HCT116 (cell line): ENCODE results near the gene IFNL3. TPM values are rescaled to one million over a fixed set of nuclear protein-coding genes. Genes with fewer than 3 reads are reported as not detected.

ENCODE experiments used
- ATAC-seq: fragments of 200-7000 bp; cut with Tn5 transposase; 2 replicates; pipeline ENCODE4 v1.9.1; 2020; ENCODE audit warnings: mild to moderate bottlenecking, moderate library complexity
- BruUV-seq: library from RNA; stranded (reverse); fragments of 400-500 nt; replicated peaks from 2 replicates; lab custom pipeline; 2021; lab: Mats Ljungman, UMichigan
- CTCF ChIA-PET: fragments of 300-600 bp; sonication (Branson Sonifier 250); formaldehyde crosslinking; loops from one replicate; lab custom pipeline; 2021; ENCODE audit warnings: antibody characterized with exemption; lab: Charles Lee
- POLR2A ChIA-PET: fragments of 300-600, 350-600 bp; sonication (Branson Sonifier 250); formaldehyde crosslinking; loops from one replicate; lab custom pipeline; 2021; ENCODE audit warnings: antibody characterized with exemption; lab: Charles Lee
- RAD21 ChIA-PET, 2 experiments: fragments of 300-600 bp; sonication (Branson Sonifier 250); formaldehyde crosslinking; loops; one replicate each; lab custom pipeline; 2023; ENCODE audit warnings: low total read pairs in 2 of 2; ENCODE audit not compliant: uncharacterized antibody in 2 of 2, unreplicated experiment in 2 of 2, low non-redundant PET in 1 of 2; lab: Charles Lee
- DNase-seq: peaks from one replicate; pipeline ENCODE4 v3.0.0-alpha.2; 2010; ENCODE audit warnings: low read depth, low spot score
- H2AFZ ChIP-seq: fragments of 200-600 bp; shearing (Covaris generic), sonication (generic); 2 replicates; pipeline ENCODE4 v1.6.1; 2017; ENCODE audit warnings: low read depth, mixed run types, mixed read lengths, antibody characterized with exemption, low read length; ENCODE audit not compliant: poor library complexity, severe bottlenecking
- H3K27ac ChIP-seq: 2 replicates; pipeline ENCODE4 v1.5.1; 2012; ENCODE audit warnings: low read depth, low read length
- H3K27me3 ChIP-seq: fragments of 200-600 bp; sonication (generic); 2 replicates; pipeline ENCODE4 v1.6.1; 2016; ENCODE audit warnings: mixed run types, low read length, mixed read lengths; ENCODE audit not compliant: insufficient read depth
- H3K36me3 ChIP-seq, 2 experiments: fragments of 200-500 bp in 1 of 2; fragments of 200-600 bp in 1 of 2; sonication (Bioruptor generic) in 1 of 2; sonication (generic) in 1 of 2; 2 replicates each; pipeline versions ENCODE4 v1.5.1 to v1.6.1; 2014 to 2016; ENCODE audit warnings: low read length in 2 of 2, inconsistent platforms in 1 of 2, mixed read lengths in 1 of 2, mixed run types in 1 of 2; ENCODE audit not compliant: insufficient read depth in 2 of 2, control insufficient read depth in 1 of 2
- H3K4me1 ChIP-seq, 2 experiments: fragments of 200-600 bp in 1 of 2; sonication (generic) in 1 of 2; 2 replicates each; pipeline versions ENCODE4 v1.5.1 to v1.6.1; 2012 to 2017; ENCODE audit warnings: low read length in 2 of 2, inconsistent platforms in 1 of 2, mild to moderate bottlenecking in 1 of 2, mixed read lengths in 1 of 2, mixed run types in 1 of 2, moderate library complexity in 1 of 2; ENCODE audit not compliant: insufficient read depth in 2 of 2, control insufficient read depth in 1 of 2
- H3K4me2 ChIP-seq: fragments of 200-600 bp; sonication (generic); 2 replicates; pipeline ENCODE4 v1.6.1; 2017; ENCODE audit warnings: mixed run types, low read length, mixed read lengths
- H3K4me3 ChIP-seq, 2 experiments: fragments of 200-600 bp in 1 of 2; sonication (generic) in 1 of 2; replicated peaks in 1 of 2; 2 replicates each; pipeline ENCODE4 v1.5.1; 2011 to 2016; ENCODE audit warnings: low read length in 2 of 2, control low read depth in 1 of 2, low read depth in 1 of 2, mild to moderate bottlenecking in 1 of 2, mixed read lengths in 1 of 2, mixed run types in 1 of 2
- H3K79me2 ChIP-seq: fragments of 200-600 bp; sonication (generic); 2 replicates; pipeline ENCODE4 v1.6.1; 2017; ENCODE audit warnings: mild to moderate bottlenecking, mixed run types, low read length, moderate library complexity, mixed read lengths; ENCODE audit not compliant: insufficient read depth
- H3K9ac ChIP-seq: fragments of 200-600 bp; sonication (generic); 2 replicates; pipeline ENCODE4 v1.6.1; 2016; ENCODE audit warnings: low read length, mixed read lengths
- H3K9me2 ChIP-seq: fragments of 200-600 bp; sonication (generic), shearing (Covaris generic); 2 replicates; pipeline ENCODE4 v1.6.1; 2017; ENCODE audit warnings: mixed run types, mild to moderate bottlenecking, moderate library complexity; ENCODE audit not compliant: insufficient read depth
- H3K9me3 ChIP-seq, 2 experiments: fragments of 200-500 bp in 1 of 2; fragments of 200-600 bp in 1 of 2; sonication (Bioruptor generic) in 1 of 2; sonication (generic) in 1 of 2; 2 replicates each; pipeline ENCODE4 v1.6.1; 2014 to 2017; ENCODE audit warnings: low read length in 2 of 2, mixed read lengths in 2 of 2, inconsistent platforms in 1 of 2, low read depth in 1 of 2, mild to moderate bottlenecking in 1 of 2, mixed run types in 1 of 2, moderate library complexity in 1 of 2; ENCODE audit not compliant: control insufficient read depth in 1 of 2, insufficient read depth in 1 of 2
- H4K20me1 ChIP-seq: fragments of 200-600 bp; sonication (generic), shearing (Covaris generic); 2 replicates; pipeline ENCODE4 v1.6.1; 2017; ENCODE audit warnings: mixed run types, mild to moderate bottlenecking, moderate library complexity; ENCODE audit not compliant: insufficient read depth
- ATF3 ChIP-seq: IDR thresholded peaks from 2 replicates; pipeline ENCODE4 v1.6.1; 2012
- CEBPB ChIP-seq: IDR thresholded peaks from 2 replicates; pipeline ENCODE4 v1.6.1; 2012; ENCODE audit warnings: low read depth
- EGR1 ChIP-seq: IDR thresholded peaks from 2 replicates; pipeline ENCODE4 v1.6.1; 2012; ENCODE audit warnings: low read depth
- EZH2 ChIP-seq: fragments of 200-600 bp; sonication (generic); IDR thresholded peaks from 2 replicates; pipeline ENCODE4 v1.6.1; 2017; ENCODE audit warnings: antibody characterized with exemption, mixed run types
- FOSL1 ChIP-seq: IDR thresholded peaks from 2 replicates; pipeline ENCODE4 v1.6.1; 2012; ENCODE audit warnings: low read depth
- JUND ChIP-seq: IDR thresholded peaks from 2 replicates; pipeline ENCODE4 v1.6.1; 2012
- MAX ChIP-seq: IDR thresholded peaks from 2 replicates; pipeline ENCODE4 v1.6.1; 2012
- POLR2A ChIP-seq: IDR thresholded peaks from 2 replicates; pipeline ENCODE4 v1.7.0; 2011; ENCODE audit warnings: borderline replicate concordance; ENCODE audit not compliant: insufficient read depth, insufficient read length; ENCODE audit errors: extremely low read depth
- POLR2AphosphoS5 ChIP-seq: IDR thresholded peaks from 2 replicates; pipeline ENCODE4 v1.6.1; 2011; ENCODE audit warnings: mild to moderate bottlenecking, low read depth, low read length, moderate library complexity
- RAD21 ChIP-seq: IDR thresholded peaks from 2 replicates; pipeline ENCODE4 v1.6.1; 2012; ENCODE audit warnings: low read depth, mild to moderate bottlenecking
- SIN3A ChIP-seq: IDR thresholded peaks from 2 replicates; pipeline ENCODE4 v1.6.1; 2012; ENCODE audit warnings: low read depth
- SP1 ChIP-seq: IDR thresholded peaks from 2 replicates; pipeline ENCODE4 v1.6.1; 2012; ENCODE audit warnings: low read depth
- SRF ChIP-seq: IDR thresholded peaks from 2 replicates; pipeline ENCODE4 v1.6.1; 2012; ENCODE audit warnings: low read depth
- ZBTB33 ChIP-seq: IDR thresholded peaks from 2 replicates; pipeline ENCODE4 v1.6.1; 2011; ENCODE audit warnings: mild to moderate bottlenecking, low read length, moderate library complexity; ENCODE audit not compliant: insufficient replicate concordance; ENCODE audit errors: extremely low read depth
- ZFX ChIP-seq: fragments of 450-650 bp; IDR thresholded peaks from 2 replicates; pipeline ENCODE4 v1.6.1; 2017
- ZNF274 ChIP-seq: fragments of 200-500 bp; sonication (Bioruptor generic); IDR thresholded peaks from 2 replicates; pipeline ENCODE4 v1.6.1; 2014; ENCODE audit warnings: mild to moderate bottlenecking, low read depth, low read length, inconsistent platforms
- intact Hi-C: fragments of 100-400 bp; cut with micrococcal nuclease; formaldehyde crosslinking; loops from 2 replicates; pipeline ENCODE4 v1.10.0; 2022
- total RNA-seq: library from RNA; stranded (reverse); gene quantifications from one replicate; pipeline ENCODE4 v1.2.1, GENCODE V29; 2021; ENCODE audit not compliant: unreplicated experiment

Gene IFNL3
- total RNA-seq, 1 experiment from 2014 or later, result not detected

- Histone ChIP-seq H3K27ac (no peak overlapping the region), H2AFZ (no peak overlapping the region), H3K4me1 (peaks cover 7 to 29% of the 10 kb centered on the region in 2 experiments; a peak in 3 of 4 replicates)
- POLR2A ChIA-PET, result no interaction called here
- TF ChIP-seq MAX (no peak), SIN3A (no peak), ZNF274 (no peak), POLR2AphosphoS5 (no peak), POLR2A (no peak), SP1 (no peak), EZH2 (no peak), CEBPB (no peak), ZFX (no peak), ZBTB33 (no peak), ATF3 (no peak), RAD21 (no peak), EGR1 (no peak), SRF (no peak), FOSL1 (no peak), JUND (no peak)
- TF ChIP-seq, all 23 proteins: peak for 0
- ChIA-PET RAD21 (no interaction called here), CTCF (interaction anchor here (0.6 to 1.4 kb wide), 2 partner anchors 269 to 1298 kb away, joined by 3 read pairs; partner anchors contain the start of genes MRPS12 and SARS2)
- no peak overlapping the region for H3K4me3 ChIP-seq
- DNase-seq, result no peak
- no peaks in the 10 kb centered on the region for H3K27me3 ChIP-seq
- H3K9me3 ChIP-seq, result no peaks in the 10 kb centered on the region
- no TSS peak for BruUV-seq
- no peaks in the 10 kb centered on the region for H3K36me3 ChIP-seq
- no peaks in the 10 kb centered on the region for H4K20me1 ChIP-seq
- intact Hi-C loops, result no loop called here
- H3K9ac ChIP-seq, result no peak overlapping the region
- H3K79me2 ChIP-seq, result no peaks in the 10 kb centered on the region
- no peak overlapping the region for H3K4me2 ChIP-seq
- H3K9me2 ChIP-seq, result no peaks in the 10 kb centered on the region
- ATAC-seq, result no peak
These were observed 45.8 kb downstream of the IFNL3 start for GRCh38 chr19:39199025-39199424.
